ENCODE measurements around the gene LCMT1. TPM values are rescaled to one million over a fixed set of nuclear protein-coding genes. Genes with fewer than 3 reads are reported as not detected.

The LCMT1 gene
- total and polyA plus RNA-seq, 2 of the 13 experiments (the other 11 are each of a cell fraction or from before 2014, with no cell fraction given) = 41.2 to 48.7 TPM

DNA sequence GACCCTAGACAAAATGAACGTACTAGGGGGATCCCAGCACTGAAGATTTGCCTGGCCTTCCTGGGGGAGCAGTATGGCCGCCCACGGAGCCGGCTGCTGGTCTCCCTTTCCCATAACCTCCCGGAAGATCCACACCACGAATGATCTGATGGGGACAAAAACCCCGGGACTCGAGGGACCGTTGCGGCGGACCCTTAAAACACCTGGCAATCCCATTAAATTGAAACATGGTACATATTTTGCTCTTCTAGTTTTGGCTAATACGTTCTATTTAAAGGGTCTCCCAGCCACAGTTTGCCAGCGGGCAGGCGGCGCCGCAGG lies 45.2 kb upstream of the LCMT1 start:
- H3K27me3 ChIP-seq (ENCODE audit: control insufficient read depth in 1 of 2, insufficient read depth in 2 of 2, low read length in 2 of 2) = peaks cover 0 to 36% of the 10 kb centered on the region in 2 experiments; a peak in 3 of 5 replicates
- no peak overlapping the region for H3K27ac ChIP-seq (ENCODE audit: extremely low read length, insufficient read depth, low read length)
- H2AFZ ChIP-seq (ENCODE audit: low read length) = no peak overlapping the region
- H3K9ac ChIP-seq (ENCODE audit: insufficient read depth, low read depth, low read length) = no peak overlapping the region
- in situ Hi-C loops (cut with HindIII; ENCODE audit: extremely low pct_ligation_motif_present, low pct_unique_long_range_greater_than_20kb) (no loop called here), intact Hi-C loops (cut with micrococcal nuclease; ENCODE audit: unreplicated experiment) (loop anchor here (5.0 kb wide), 1 partner anchor 41 kb away; no protein-coding TSS in a partner anchor)
- no peak overlapping the region for H3K4me3 ChIP-seq (replicated peaks in 1 of 3; ENCODE audit: insufficient read depth in 1 of 3, low read depth in 2 of 3, low read length in 3 of 3)
- H3K4me2 ChIP-seq (ENCODE audit: low read depth, low read length) = peak overlapping the region; percentile 100
- H3K9me3 ChIP-seq (ENCODE audit: low read length) = no peaks in the 10 kb centered on the region
- FAIRE-seq (no peak), ATAC-seq (peak; percentile 2; the same call in 1 of the 3 replicates), DNase-seq (ENCODE audit: low spot score) (no peak)
- H3K4me1 ChIP-seq (ENCODE audit: insufficient read depth, low read length) = peaks cover 44% of the 10 kb centered on the region
- ChIA-PET CTCF (ENCODE audit: low intra/inter-chr PET ratio, low total read pairs) (no interaction called here), POLR2A (interaction anchor here (0.9 to 1.5 kb wide), 10 partner anchors 11 to 112 kb away, joined by 4 to 15 read pairs (median 5); partner anchors contain the start of gene ARHGAP17)
- H3K36me3 ChIP-seq (replicated peaks in 1 of 2; ENCODE audit: control insufficient read depth in 1 of 2, insufficient read depth in 2 of 2, low read length in 2 of 2) = no peaks in the 10 kb centered on the region
- 73% methylated on average over 12 of the region's 16 CpGs for WGBS (ENCODE audit: low lambda C conversion rate)
- H3K79me2 ChIP-seq (ENCODE audit: insufficient read depth, low read length) = no peaks in the 10 kb centered on the region
- H4K20me1 ChIP-seq (ENCODE audit: insufficient read depth, low read length) = no peaks in the 10 kb centered on the region
- no TSS peak for BruUV-seq (replicated peaks)
- TF ChIP-seq TARDBP (CRISPR knock-in tag; IDR thresholded peaks at IDR 0.05) (peak; percentile 9; the same call in 1 of the 2 replicates), ZNF446 (CRISPR knock-in tag; IDR thresholded peaks at IDR 0.05) (0 out of 2 replicates have a peak, but pooled peaks have one; percentile 19), ZNF777 (CRISPR knock-in tag; IDR thresholded peaks at IDR 0.05) (0 out of 2 replicates have a peak, but pooled peaks have one; percentile 2), KDM5B (CRISPR knock-in tag; IDR thresholded peaks at IDR 0.05; ENCODE audit: borderline replicate concordance) (0 out of 2 replicates have a peak, but pooled peaks have one; percentile 15), SNAI1 (CRISPR knock-in tag; IDR thresholded peaks at IDR 0.05; ENCODE audit: borderline replicate concordance) (0 out of 2 replicates have a peak, but pooled peaks have one; percentile 13), HNRNPUL1 (IDR thresholded peaks at IDR 0.05; ENCODE audit: low read depth, low read length) (no peak), GATAD2A (CRISPR knock-in tag; IDR thresholded peaks at IDR 0.05) (no peak), ZNF83 (CRISPR knock-in tag; IDR thresholded peaks at IDR 0.05; ENCODE audit: borderline replicate concordance) (no peak), ZNF235 (CRISPR knock-in tag; IDR thresholded peaks at IDR 0.05; ENCODE audit: borderline replicate concordance) (0 out of 2 replicates have a peak, but pooled peaks have one; percentile 32), FOXO1 (CRISPR knock-in tag; IDR thresholded peaks at IDR 0.05) (no peak), CBFB (CRISPR knock-in tag; IDR thresholded peaks at IDR 0.05) (no peak), SMAD1 (CRISPR knock-in tag; IDR thresholded peaks at IDR 0.05; ENCODE audit: borderline replicate concordance, low read depth) (peak; percentile 64; the same call in 1 of the 2 replicates), NONO (IDR thresholded peaks at IDR 0.05) (no peak), NONO (CRISPR knock-in tag; conservative IDR thresholded peaks at IDR 0.05) (0 out of 2 replicates have a peak, but pooled peaks have one; percentile 9)
